Measurements from ENCODE around the gene SYNJ2. TPM values are rescaled to one million over a fixed set of nuclear protein-coding genes. Genes with fewer than 3 reads are reported as not detected.
A peak's percentile ranks its signal among the peaks of the same experiment; 100 is the strongest.
"Not testable (repeated sequence)": the region's sequence is repeated elsewhere in the genome, so short reads cannot be mapped to it uniquely, and the experiment has no call there.

SYNJ2 gene
- total RNA-seq, 2 donors from 2014 or later: 28.0 to 32.0 TPM

DNA sequence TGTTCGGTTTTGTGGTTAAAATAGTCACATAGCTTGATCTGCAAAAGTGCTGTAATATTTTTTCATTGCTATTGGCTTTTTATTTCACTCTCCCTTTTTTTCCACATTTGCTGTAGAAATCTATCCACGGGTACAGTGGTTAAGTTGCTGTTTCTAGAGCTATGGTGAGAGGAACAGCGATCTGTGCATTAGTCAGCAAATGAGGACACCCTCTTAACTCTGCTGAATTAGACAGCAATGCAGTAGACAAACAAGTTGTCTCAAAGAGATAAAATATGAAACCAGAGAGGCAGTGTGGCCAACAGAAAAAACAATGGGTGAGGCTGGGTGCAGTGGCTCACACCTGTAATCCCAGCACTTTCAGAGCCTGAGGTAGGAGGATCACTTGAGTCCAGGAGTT lies 17.6 kb upstream of the SYNJ2 start:
- peak overlapping the region; percentile 83 for H3K27ac Mint-ChIP-seq
- peaks cover 12% of the 10 kb centered on the region for H3K4me1 Mint-ChIP-seq
- H3K36me3 Mint-ChIP-seq (ENCODE audit: low read depth): peaks cover 4% of the 10 kb centered on the region
- H3K9me3 Mint-ChIP-seq: peaks cover 6% of the 10 kb centered on the region
- peak overlapping the region; percentile 7 for H3K4me3 Mint-ChIP-seq
- H3K27me3 Mint-ChIP-seq: no peaks in the 10 kb centered on the region
- ATAC-seq (replicated peaks): peak; percentile 40

DNA sequence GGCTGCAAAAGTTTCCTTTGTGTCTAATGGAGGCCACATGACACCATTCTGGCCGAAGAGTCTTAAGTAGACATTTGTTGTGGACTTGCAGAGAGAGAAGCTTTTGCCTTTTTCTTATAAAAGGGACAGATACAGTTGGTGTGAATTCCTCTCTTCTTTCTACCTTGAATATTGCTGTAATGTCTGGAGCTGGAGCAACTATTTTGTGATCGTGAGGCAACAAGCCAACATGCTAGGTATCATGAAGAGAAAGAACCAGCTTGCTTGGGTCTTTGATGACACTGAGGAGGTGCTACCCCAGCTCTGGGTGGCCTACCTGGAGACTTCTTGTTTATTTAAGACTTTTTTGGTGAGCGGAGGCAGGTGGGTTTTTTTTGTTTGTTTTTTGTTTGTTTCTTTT lies 16.3 kb upstream of the SYNJ2 start:
- no peak overlapping the region for H3K4me3 Mint-ChIP-seq
- no peak overlapping the region for H3K27ac Mint-ChIP-seq
- peaks cover 4% of the 10 kb centered on the region for H3K36me3 Mint-ChIP-seq (ENCODE audit: low read depth)

DNA sequence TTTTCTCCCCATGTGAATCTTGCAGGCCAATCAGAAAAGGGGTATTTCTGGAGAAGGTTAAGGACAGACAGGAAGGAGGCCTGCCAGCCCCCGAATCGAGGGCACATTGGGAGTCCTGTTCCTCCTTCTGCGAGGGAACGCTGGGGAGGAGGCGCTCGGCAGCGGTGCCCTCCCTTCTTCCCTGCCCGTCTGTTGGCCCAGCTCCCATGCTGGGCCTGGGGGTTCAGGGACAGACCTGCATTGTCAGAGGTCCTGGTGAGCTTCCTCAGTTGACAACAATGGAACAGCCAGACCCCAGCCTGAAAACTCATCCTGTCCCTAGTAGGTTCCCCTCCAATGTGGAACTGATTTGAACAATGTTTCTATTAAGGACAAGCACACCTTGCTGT lies 15.1 kb upstream of the SYNJ2 start:
- Mint-ChIP-seq H3K4me3 (no peak overlapping the region), H3K4me1 (peaks cover 19% of the 10 kb centered on the region), H3K27me3 (peaks cover 4% of the 10 kb centered on the region), H3K9me3 (no peaks in the 10 kb centered on the region), H3K27ac (no peak overlapping the region), H3K36me3 (ENCODE audit: low read depth) (peaks cover 4% of the 10 kb centered on the region)
- ATAC-seq (replicated peaks): no peak

More for the DNA sequence above, 16.3 kb upstream of the SYNJ2 start:
- Mint-ChIP-seq H3K9me3 (no peaks in the 10 kb centered on the region), H3K4me1 (peaks cover 12% of the 10 kb centered on the region), H3K27me3 (peaks cover under 1% of the 10 kb centered on the region)
- no peak for ATAC-seq (replicated peaks)

DNA sequence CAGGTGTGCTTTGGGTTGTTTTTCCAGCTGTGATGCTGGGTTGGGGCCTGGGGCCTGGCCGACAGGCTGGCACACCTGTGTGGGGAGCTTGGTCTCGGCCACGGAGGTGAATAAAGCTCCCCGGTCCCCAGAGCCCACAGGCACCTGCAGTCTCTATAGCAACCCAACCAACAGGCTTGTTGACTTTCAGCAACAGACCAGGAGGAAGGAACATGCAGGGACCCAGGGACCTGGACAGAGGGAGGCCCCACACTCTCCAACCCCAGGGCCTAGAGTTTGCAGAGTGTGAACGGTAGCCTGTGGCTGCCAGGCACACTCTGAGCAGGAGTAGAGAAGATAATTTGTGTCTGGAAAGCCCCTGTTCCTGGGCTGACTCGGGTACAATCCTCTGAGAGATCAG lies 14.6 kb upstream of the SYNJ2 start:
- Mint-ChIP-seq H3K4me3 (no peak overlapping the region), H3K27me3 (peaks cover 4% of the 10 kb centered on the region), H3K27ac (no peak overlapping the region), H3K36me3 (ENCODE audit: low read depth) (peaks cover 4% of the 10 kb centered on the region), H3K9me3 (no peaks in the 10 kb centered on the region), H3K4me1 (peaks cover 19% of the 10 kb centered on the region)
- ATAC-seq (replicated peaks): no peak

DNA sequence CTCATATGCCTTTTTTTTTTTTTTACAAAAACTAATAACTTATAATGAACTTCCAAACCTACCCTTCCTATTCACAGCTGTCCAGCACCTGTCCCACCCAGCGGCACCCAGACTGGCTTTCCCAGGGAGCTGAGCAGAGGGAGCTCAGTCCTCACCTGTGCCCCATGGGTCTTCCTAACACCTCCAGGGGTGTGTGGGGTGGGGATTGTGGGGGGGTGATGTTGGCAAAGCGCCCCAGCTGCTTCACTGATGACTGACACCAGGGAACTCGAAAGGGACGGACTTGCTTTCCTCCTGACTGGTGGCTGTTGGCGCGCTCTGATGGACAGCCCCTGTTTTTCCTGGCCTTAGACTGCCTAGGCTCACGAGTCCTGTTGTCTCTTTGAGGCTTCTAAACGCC lies 14.2 kb upstream of the SYNJ2 start:
- no peak for ATAC-seq (replicated peaks)
- Mint-ChIP-seq H3K27ac (no peak overlapping the region), H3K4me1 (peaks cover 19% of the 10 kb centered on the region), H3K4me3 (no peak overlapping the region), H3K9me3 (no peaks in the 10 kb centered on the region), H3K36me3 (ENCODE audit: low read depth) (peaks cover 4% of the 10 kb centered on the region), H3K27me3 (peaks cover 4% of the 10 kb centered on the region)

DNA sequence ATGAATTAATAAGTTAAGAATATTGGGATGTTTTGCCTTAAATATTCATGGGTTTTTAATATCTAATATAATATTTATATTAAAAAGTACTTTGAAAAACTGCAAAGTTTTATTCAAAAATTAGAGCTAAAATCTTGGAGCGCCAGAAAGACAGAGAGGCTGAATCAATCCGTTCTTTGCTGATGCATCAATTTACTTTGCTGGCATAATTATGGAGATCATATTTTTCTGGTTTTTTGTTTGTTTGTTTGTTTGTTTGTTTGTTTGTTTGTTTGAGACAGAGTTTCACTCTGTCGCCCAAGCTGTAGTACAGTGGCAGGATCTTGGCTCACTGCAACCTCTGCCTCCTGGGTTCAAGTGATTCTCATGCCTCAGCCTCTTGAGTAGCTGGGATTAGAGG lies 9.5 kb upstream of the SYNJ2 start:
- not testable (repeated sequence) for H3K4me3 Mint-ChIP-seq; H3K9me3 Mint-ChIP-seq; H3K27ac Mint-ChIP-seq; H3K36me3 Mint-ChIP-seq (ENCODE audit: low read depth); ATAC-seq (replicated peaks); H3K4me1 Mint-ChIP-seq; H3K27me3 Mint-ChIP-seq

DNA sequence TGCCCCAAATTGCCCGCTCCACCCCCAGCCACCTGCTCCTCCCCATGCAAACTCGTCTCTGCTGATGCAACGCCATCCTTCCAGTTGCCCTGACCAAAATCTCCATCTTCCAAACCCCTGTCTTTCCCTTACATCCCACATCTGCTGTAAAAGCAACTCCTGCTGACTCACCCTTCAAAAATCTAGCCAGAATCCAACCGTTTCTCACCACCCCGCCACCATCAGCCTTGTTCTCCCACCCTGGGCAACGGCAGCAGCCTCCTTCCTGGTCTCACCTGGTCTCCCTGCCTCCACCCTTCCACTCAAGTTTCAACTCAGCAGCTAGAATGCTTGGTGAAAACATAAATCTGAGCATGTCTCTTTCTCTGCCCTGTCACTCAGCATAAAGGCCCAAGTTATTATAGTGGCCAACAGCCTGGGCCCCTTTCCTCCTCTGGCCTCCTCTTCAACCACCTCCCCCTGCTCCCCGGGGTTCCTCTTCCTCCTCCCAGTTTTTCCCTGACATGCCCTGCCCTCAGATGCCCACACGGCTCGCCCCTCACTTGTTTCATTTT lies 7.2 kb upstream of the SYNJ2 start:
- Mint-ChIP-seq H3K9me3 (no peaks in the 10 kb centered on the region), H3K4me3 (no peak overlapping the region), H3K36me3 (ENCODE audit: low read depth) (no peaks in the 10 kb centered on the region), H3K4me1 (peaks cover 7% of the 10 kb centered on the region), H3K27me3 (peaks cover 4% of the 10 kb centered on the region), H3K27ac (no peak overlapping the region)
- ATAC-seq (replicated peaks): no peak

DNA sequence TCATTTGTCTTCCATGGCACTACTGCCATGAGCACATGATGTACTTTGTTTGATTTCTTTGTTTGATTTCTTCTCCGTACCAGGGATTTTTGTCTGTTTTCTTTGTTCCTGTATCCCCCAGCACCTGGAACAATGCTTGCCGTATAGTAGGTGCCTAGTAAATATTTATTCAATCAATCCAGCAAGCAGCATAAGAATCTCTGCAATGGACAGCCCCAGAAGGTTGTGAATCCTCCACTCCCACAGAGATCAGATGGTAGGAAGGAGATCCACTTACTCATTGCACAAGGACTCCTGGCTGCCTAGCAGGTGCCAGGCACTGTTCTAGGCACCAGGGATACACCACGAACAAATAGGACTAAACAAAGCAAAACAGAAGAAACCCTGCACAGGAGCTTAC lies 6.7 kb upstream of the SYNJ2 start:
- H3K9me3 Mint-ChIP-seq: no peaks in the 10 kb centered on the region
- H3K27ac Mint-ChIP-seq: no peak overlapping the region
- no peaks in the 10 kb centered on the region for H3K36me3 Mint-ChIP-seq (ENCODE audit: low read depth)
- no peak overlapping the region for H3K4me3 Mint-ChIP-seq
- peaks cover 7% of the 10 kb centered on the region for H3K4me1 Mint-ChIP-seq
- peaks cover 4% of the 10 kb centered on the region for H3K27me3 Mint-ChIP-seq
- ATAC-seq (replicated peaks): no peak

DNA sequence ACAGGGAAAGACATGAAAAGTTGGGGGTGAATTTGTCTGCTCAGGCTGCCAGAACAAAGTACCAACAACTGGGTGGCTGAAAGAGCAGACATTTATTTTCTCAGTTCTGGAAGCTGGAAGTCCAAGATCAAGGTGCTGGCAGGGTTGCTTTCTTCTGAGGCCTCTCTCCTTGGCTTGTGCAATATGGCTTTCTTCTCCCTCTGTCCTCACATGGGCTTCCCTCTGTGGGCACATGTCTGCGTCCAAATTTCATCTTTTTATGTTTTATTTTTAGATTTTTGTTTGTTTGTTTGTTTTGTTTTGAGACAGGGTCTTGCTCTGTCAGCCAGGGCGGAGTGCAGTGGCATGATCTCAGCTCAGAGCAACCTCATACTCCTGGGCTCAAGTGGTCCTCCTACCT lies 6.2 kb upstream of the SYNJ2 start:
- H3K9me3 Mint-ChIP-seq: no peaks in the 10 kb centered on the region
- peaks cover 7% of the 10 kb centered on the region for H3K4me1 Mint-ChIP-seq
- no peak overlapping the region for H3K4me3 Mint-ChIP-seq
- no peak for ATAC-seq (replicated peaks)
- no peak overlapping the region for H3K27ac Mint-ChIP-seq
- no peaks in the 10 kb centered on the region for H3K36me3 Mint-ChIP-seq (ENCODE audit: low read depth)
- peaks cover 4% of the 10 kb centered on the region for H3K27me3 Mint-ChIP-seq

DNA sequence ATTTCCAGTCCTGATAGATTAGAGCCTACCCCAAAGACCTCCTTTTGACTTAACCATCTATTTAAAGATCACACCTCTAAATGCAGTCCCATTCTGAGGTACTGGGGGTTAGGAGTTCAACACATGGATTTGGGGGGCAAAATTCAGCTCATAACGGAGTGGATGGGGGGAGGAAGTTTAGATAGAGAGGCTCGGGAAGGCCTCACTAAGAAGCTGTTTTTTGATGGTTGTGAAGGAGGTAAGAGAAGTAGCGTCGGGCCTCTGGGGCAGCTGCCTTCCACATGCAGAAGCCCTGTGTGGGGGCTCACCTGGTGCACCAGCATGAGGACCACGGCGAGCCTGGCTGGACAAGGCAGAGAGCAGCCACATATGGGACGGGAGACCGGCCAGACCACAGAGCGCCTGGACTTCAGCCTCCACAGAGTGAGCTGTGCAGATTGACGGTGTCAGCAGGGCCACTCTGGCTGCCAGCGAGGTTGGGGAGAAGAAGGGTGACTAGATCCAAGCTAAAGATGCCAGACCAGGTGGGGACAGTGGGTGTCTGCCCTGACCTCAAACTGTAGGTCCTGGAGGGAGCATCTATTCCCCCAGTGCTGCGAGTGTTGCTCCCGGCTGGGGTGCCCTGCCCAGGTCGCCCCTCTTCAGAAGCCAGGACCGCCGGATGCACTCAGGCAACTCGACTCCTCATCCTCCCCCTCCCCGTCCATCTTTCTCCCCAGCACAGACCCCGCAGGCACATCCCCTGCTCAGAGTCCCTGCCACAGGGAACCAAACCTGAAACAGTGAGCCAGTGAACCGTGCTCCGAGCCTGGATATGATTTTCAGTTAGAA lies 5.1 kb upstream of the SYNJ2 start:
- H3K27ac Mint-ChIP-seq: no peak overlapping the region
- ATAC-seq (replicated peaks): no peak
- no peaks in the 10 kb centered on the region for H3K36me3 Mint-ChIP-seq (ENCODE audit: low read depth)
- H3K4me3 Mint-ChIP-seq: no peak overlapping the region
- no peaks in the 10 kb centered on the region for H3K27me3 Mint-ChIP-seq
- no peaks in the 10 kb centered on the region for H3K4me1 Mint-ChIP-seq
- no peaks in the 10 kb centered on the region for H3K9me3 Mint-ChIP-seq

DNA sequence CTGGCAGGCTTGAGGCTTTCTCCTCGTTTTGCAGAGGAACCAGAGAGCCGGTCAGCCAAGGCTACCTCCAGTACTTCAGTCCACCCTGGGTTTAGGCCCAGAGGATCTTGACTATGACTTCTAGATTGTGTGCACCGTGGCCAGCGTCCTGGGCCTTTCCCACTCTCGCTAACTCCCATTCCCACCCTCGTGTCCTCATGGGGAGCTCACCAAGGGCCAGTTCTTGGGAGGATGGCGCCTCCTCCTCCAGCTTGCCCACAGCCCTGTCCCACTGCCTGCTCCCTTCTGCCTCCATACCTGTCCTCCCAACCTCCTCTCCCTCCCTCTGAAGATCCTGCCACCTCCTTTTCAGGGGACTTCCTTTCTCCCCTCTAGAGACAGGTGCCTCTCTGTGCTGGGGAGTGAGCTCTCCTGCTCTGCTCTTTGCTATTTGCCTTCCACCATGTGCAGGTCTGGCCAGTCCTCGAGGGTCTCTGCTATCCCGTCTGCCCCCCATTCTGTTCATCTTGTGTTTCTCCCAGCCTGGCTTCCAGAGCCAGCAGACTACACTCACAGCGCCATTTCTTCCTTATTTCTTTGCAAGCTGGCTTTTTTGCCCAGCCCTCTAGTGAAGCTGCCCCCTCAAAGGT lies 4.4 kb upstream of the SYNJ2 start:
- Mint-ChIP-seq H3K36me3 (ENCODE audit: low read depth) (no peaks in the 10 kb centered on the region), H3K4me3 (no peak overlapping the region), H3K4me1 (no peaks in the 10 kb centered on the region), H3K27ac (peak overlapping the region; percentile 16), H3K27me3 (no peaks in the 10 kb centered on the region), H3K9me3 (no peaks in the 10 kb centered on the region)
- no peak for ATAC-seq (replicated peaks)

DNA sequence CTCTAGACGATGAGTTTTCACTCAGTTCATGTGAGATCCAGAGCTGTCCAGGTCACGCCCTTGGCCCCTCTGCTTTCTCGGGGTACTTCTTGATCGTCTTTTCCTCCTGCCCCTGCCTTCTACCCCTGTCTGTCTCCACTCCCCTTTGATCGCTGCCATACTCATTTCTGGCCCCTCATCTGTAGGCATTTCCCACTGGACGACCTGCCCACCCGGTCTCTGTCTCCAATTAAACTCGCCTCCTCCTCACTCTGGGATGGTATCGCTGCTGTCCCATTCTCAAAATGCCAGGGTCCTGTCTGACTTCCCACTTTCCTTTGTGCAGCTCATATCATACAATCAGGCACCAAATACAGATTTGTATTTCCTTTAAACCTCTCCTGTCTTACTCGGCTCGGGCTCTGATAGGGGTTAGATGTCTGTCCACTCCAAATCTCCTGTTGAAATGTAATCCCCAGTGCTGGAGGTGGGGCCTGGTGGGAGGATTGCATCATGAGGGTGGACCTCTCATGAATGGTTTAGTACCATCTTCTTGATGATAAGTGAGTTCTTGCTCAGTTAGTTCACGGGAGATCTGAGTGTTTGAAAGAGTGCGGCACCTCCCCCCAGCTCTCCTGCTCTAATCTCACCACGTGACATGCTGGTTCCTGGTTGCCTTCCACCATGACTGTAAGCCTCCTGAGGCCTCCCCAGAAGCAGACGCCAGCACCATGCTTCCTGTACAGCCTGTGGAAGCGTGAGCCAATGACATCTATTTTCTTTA lies 3.5 kb upstream of the SYNJ2 start:
- ATAC-seq (replicated peaks): no peak
- peak overlapping the region; percentile 16 for H3K27ac Mint-ChIP-seq

DNA sequence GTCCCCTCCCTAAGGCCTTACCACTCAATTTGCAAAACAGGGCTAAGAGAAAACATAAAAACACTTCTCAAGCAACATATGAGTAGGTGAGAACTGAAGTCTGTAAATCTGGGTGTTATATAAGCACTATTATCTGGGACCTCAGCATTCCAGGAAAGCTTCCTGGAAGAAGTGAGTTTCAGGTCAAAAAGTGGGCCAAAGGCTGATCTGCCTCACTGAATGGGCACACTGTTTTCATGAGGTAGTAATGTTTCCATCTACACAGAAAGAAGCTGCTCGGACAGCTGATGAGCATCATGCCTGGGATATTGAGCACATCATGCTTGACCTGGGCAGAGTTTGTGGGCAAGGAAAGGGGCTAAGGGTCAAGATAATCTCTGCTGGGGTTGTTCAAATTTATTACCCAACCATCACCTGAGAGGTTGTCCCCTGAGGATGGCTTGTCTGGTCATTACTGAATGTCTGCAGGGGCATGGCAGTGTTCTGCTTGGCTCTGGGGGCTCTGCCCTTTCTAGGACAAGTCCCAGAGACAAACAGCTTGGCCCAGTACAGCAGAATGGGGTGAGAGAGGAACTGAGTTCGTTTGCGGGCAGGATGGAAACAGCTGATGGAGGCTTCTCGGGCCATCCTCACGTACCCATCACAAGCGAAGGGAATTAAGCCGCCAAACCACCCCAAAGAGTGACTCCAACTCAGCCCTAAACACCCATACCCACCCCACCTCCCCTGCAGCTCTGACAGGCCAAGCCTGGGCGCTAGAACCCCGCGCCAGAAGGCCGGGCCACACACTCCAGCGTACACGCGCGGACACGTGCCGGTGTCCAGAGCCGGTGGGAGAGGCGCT lies 1.2 kb upstream of the SYNJ2 start:
- Mint-ChIP-seq H3K27ac (peak overlapping the region; percentile 35), H3K36me3 (ENCODE audit: low read depth) (peaks cover 11% of the 10 kb centered on the region), H3K9me3 (no peaks in the 10 kb centered on the region), H3K27me3 (no peaks in the 10 kb centered on the region), H3K4me3 (peak overlapping the region; percentile 87), H3K4me1 (peaks cover 5% of the 10 kb centered on the region)
- no peak for ATAC-seq (replicated peaks)

More for the DNA sequence above, 3.5 kb upstream of the SYNJ2 start:
- Mint-ChIP-seq H3K4me3 (no peak overlapping the region), H3K9me3 (no peaks in the 10 kb centered on the region), H3K4me1 (peaks cover 3% of the 10 kb centered on the region), H3K36me3 (ENCODE audit: low read depth) (peaks cover 9% of the 10 kb centered on the region), H3K27me3 (no peaks in the 10 kb centered on the region)

DNA sequence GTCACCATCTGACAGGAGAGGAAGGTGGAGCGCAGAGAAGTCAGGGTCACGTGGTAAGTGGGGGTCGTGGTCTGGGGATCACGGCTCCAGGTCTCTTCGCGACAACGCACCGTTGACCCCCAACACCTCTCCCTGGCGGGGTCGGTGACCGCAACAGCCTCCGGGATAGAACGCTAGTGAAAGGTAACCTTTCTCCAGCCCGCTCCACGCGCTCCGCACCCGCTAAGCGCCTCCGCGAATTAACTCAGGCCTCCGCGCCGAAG lies 600 bp upstream of the SYNJ2 start:
- Mint-ChIP-seq H3K4me3 (peak overlapping the region; percentile 87), H3K4me1 (peaks cover 5% of the 10 kb centered on the region), H3K27ac (peak overlapping the region; percentile 35), H3K36me3 (ENCODE audit: low read depth) (peaks cover 11% of the 10 kb centered on the region), H3K27me3 (no peaks in the 10 kb centered on the region), H3K9me3 (no peaks in the 10 kb centered on the region)
- ATAC-seq (replicated peaks): no peak

All from activated T-helper 17 cell treated with anti-CD3 and anti-CD28 coated beads, Interleukin-2, amount 50 U/mL, for 72 hours (primary cell).